ENCODE results near the gene NEURL3. TPM values are rescaled to one million over a fixed set of nuclear protein-coding genes. Genes with fewer than 3 reads are reported as not detected.

The NEURL3 gene
- total and polyA plus RNA-seq, 2 of the 4 experiments (the other 2 are of a cell fraction): not detected

GRCh38 chr2:96489663-96490062, 15.5 kb downstream of the NEURL3 start:
- 0 out of 2 replicates have a peak, but pooled peaks cover 4% of the 10 kb centered on the region for H4K20me1 ChIP-seq (ENCODE audit: insufficient read depth, low read length)
- no peak overlapping the region for H2BK120ac ChIP-seq (ENCODE audit: low read depth, low read length)
- no peak overlapping the region for H3K4ac ChIP-seq (ENCODE audit: low read depth, low read length)
- ATAC-seq (ENCODE audit: low read depth): no peak
- no peak overlapping the region for H3K18ac ChIP-seq (ENCODE audit: low read depth, low read length)
- no peak overlapping the region for H2AK5ac ChIP-seq (ENCODE audit: low read depth, low read length)
- no peak overlapping the region for H3K27ac ChIP-seq (ENCODE audit: insufficient read depth, low read length)
- H4K91ac ChIP-seq (ENCODE audit: insufficient read depth, low read depth, low read length): no peak overlapping the region
- H3K4me2 ChIP-seq (ENCODE audit: low read depth, low read length): no peak overlapping the region
- ChIA-PET POLR2A (ENCODE audit: unreplicated experiment) (no interaction called here), CTCF (no interaction called here)
- peaks cover 4% of the 10 kb centered on the region for H3K27me3 ChIP-seq (ENCODE audit: control insufficient read depth, insufficient read depth, low read length)
- H2BK15ac ChIP-seq (ENCODE audit: low read depth, low read length): no peak overlapping the region
- H2BK20ac ChIP-seq (ENCODE audit: low read depth, low read length): no peak overlapping the region
- H3K79me1 ChIP-seq (ENCODE audit: low read depth in 1 of 2, low read length in 2 of 2): no peaks in the 10 kb centered on the region
- no peak overlapping the region for H3K14ac ChIP-seq (replicated peaks; ENCODE audit: low read depth, low read length)
- DNase-seq: no peak
- in situ Hi-C loops (cut with MboI; ENCODE audit: low sequenced_read_pairs) (no loop called here), dilution Hi-C loops (cut with HindIII; ENCODE audit: low sequenced_read_pairs, unreplicated experiment) (no loop called here), intact Hi-C loops (cut with micrococcal nuclease) (no loop called here)
- peaks cover 3% of the 10 kb centered on the region; the same call in 1 of the 2 replicates for H3K4me1 ChIP-seq (ENCODE audit: control insufficient read depth, insufficient read depth, low read length)
- no CpG with 5 or more reads among the region's 1 CpG for WGBS, 2 experiments (ENCODE audit: extremely low coverage in 2 of 2, insufficient read length in 1 of 2)
- no peak overlapping the region for H3K56ac ChIP-seq (ENCODE audit: extremely low read depth, insufficient read depth, low read length)
- H3K23ac ChIP-seq (ENCODE audit: low read depth, low read length): no peak overlapping the region
- peaks cover 2% of the 10 kb centered on the region for H3K9me3 ChIP-seq (ENCODE audit: control insufficient read depth, insufficient read depth, low read length)
- no peaks in the 10 kb centered on the region for H3K9me1 ChIP-seq (ENCODE audit: insufficient read depth, low read length)
- H3K9ac ChIP-seq (ENCODE audit: low read depth, low read length): no peak overlapping the region
- no peak overlapping the region for H2AK9ac ChIP-seq (replicated peaks; ENCODE audit: low read depth, low read length, poor library complexity)
- H4K8ac ChIP-seq (ENCODE audit: low read depth in 2 of 2, low read length in 2 of 2): no peak overlapping the region
- no peaks in the 10 kb centered on the region for H3K36me3 ChIP-seq (ENCODE audit: control insufficient read depth, insufficient read depth, low read length)
- no peak overlapping the region for H4K5ac ChIP-seq (ENCODE audit: low read depth, low read length)
- no TSS peak for BruUV-seq (replicated peaks)
- H3K4me3 ChIP-seq (ENCODE audit: insufficient read depth, low read depth, low read length): no peak overlapping the region
- no peak overlapping the region for H2BK5ac ChIP-seq (ENCODE audit: low read depth, low read length, poor library complexity, severe bottlenecking)
- H2AFZ ChIP-seq (replicated peaks; ENCODE audit: low read length, poor library complexity): no peak overlapping the region
- no peak for TF ChIP-seq MAZ (IDR thresholded peaks at IDR 0.05; ENCODE audit: borderline replicate concordance, low read depth, low read length)
